GM21737 (cell line): ENCODE data around the gene GOSR1.
"Not testable (repeated sequence)": the region's sequence is repeated elsewhere in the genome, so short reads cannot be mapped to it uniquely, and the experiment has no call there.

ENCODE experiments used
- ATAC-seq: cut with Tn5 transposase; IDR thresholded peaks from one replicate; pipeline ENCODE4 v1.9.1; 2021; ENCODE audit warnings: mild to moderate bottlenecking, moderate library complexity; ENCODE audit not compliant: unreplicated experiment

Gene GOSR1

GRCh38 chr17:30503558-30503957 lies 26.4 kb downstream of the GOSR1 start:
- no peak for ATAC-seq

- ATAC-seq = no peak
These were observed 28.7 kb downstream of the GOSR1 start for GRCh38 chr17:30505868-30506417.

DNA sequence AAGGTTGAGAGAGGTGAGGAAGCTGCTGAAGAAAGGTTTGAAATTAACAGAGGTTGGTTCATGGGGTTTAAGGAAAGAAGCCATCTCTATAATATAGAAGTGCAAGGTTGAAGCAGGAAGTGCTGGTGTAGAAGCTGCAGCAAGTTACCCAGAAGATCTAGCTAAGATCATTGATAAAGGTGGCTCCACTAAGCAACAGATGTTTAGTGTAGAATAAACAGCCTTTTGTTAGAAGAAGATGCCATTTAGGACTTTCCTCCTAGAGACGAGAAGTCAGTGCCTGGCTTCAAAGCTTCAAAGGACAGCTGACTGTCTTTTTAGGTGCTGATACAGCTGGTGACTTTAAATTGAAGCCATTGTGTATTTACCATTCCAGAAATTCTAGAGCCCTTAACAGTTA lies 29.3 kb downstream of the GOSR1 start:
- no peak for ATAC-seq

DNA sequence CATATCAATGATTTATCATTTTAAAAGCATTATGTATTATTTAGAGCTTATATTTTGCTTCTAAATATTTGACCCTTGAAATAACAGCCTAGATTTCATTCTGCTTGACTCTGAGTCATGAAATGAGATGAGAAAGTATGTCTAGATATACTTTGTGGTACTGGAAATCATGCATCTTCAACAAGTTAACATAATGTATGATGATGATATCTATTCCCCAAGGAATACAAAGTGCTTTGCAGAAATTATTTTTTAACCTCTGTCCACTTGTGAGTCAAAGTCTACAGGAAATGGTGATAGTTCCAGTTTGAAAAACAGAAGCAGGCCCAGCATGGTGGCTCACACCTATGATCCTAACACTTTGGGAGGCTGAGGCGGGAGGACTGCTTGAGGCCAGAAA lies 36.1 kb downstream of the GOSR1 start:
- ATAC-seq = no peak

- ATAC-seq = no peak
These were observed 37.8 kb downstream of the GOSR1 start for GRCh38 chr17:30514895-30515596.

DNA sequence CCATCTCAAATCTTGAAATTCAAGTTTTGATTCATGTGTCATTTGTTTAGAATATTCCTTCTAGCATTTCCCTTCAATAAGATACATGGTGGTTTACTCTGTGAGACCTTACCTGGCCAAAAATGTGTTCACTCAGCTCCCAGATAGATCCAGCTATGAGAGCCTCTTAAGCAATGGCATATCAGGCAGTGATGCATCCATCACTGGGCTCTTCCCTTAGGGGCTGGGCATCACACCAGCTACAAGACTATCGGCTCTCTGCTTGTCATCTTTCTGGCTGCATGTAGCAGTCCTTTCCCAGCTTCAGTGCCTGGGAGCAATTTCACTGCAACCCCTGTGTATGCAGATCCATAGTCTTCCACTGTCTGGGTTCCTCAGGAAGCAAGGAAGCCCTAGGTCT lies 40.6 kb downstream of the GOSR1 start:
- no peak for ATAC-seq

GRCh38 chr17:30519166-30519565 lies 42.0 kb downstream of the GOSR1 start:
- no peak for ATAC-seq

- ATAC-seq = no peak
These were observed 42.5 kb downstream of the GOSR1 start for GRCh38 chr17:30519707-30520106.

GRCh38 chr17:30520436-30520835 lies 43.2 kb downstream of the GOSR1 start:
- ATAC-seq = no peak

- ATAC-seq = no peak
These were observed 43.7 kb downstream of the GOSR1 start for GRCh38 chr17:30520882-30521281.

- ATAC-seq = no peak
These were observed 44.6 kb downstream of the GOSR1 start for GRCh38 chr17:30521766-30522165.

- ATAC-seq = not testable (repeated sequence)
These were observed 46.0 kb downstream of the GOSR1 start for GRCh38 chr17:30523236-30523635.

DNA sequence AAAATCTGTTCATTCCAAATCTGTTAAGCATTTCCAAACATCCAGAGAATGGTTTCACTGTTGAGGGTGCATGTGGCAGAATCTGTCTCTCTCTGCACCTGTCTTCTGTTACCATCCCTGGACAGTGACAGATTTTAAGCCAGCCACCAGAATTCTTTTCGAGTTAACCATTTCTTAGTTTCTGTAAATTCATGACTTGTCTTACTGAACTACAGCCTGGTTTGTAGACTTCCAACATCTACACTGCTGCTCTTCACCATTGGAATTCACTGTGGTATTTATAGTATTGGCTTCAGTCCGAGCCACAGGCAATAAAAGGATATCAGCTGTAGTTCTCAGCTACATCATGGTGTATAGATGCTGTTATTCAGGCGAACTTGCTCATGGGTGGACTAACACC lies 47.6 kb downstream of the GOSR1 start:
- ATAC-seq = no peak

GRCh38 chr17:30526401-30526800 lies 49.2 kb downstream of the GOSR1 start:
- no peak for ATAC-seq

GRCh38 chr17:30528701-30529100 lies 51.5 kb downstream of the GOSR1 start:
- ATAC-seq = not testable (repeated sequence)

DNA sequence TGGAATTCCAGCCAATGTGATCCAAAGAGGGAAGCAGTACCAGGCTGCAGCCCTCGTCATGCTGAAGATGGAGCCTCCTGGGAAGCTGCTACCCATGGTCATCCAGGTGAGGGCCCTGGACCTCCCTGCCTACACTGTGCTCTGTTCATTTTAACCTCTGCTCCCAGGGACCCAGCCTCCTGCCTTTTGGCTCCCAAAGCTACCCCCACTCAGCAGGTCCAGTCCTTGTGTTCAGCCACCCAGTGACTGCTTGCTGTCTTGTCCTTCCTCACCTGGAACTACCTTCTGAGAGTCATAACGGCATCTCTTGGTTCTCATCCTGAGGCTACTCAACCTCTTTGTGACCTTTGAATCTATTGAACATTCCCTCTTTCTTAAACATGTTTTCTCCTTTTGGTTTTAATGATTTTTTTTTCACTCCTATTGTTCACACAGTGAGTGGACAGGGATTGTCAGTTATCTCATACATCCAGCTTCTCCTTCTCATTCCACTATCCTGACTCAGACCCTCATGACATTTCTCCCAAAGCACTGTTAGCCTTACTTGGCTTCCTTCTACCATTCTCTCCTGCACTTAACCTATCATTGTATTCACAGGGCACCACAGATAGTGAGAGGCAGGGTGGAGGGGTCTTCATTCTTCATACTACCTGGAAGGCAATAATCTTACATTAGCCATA lies 53.3 kb downstream of the GOSR1 start:
- no peak for ATAC-seq

GRCh38 chr17:30532871-30533270 lies 55.7 kb downstream of the GOSR1 start:
- no peak for ATAC-seq

- no peak for ATAC-seq
These were observed 57.1 kb downstream of the GOSR1 start for GRCh38 chr17:30534298-30534697.

DNA sequence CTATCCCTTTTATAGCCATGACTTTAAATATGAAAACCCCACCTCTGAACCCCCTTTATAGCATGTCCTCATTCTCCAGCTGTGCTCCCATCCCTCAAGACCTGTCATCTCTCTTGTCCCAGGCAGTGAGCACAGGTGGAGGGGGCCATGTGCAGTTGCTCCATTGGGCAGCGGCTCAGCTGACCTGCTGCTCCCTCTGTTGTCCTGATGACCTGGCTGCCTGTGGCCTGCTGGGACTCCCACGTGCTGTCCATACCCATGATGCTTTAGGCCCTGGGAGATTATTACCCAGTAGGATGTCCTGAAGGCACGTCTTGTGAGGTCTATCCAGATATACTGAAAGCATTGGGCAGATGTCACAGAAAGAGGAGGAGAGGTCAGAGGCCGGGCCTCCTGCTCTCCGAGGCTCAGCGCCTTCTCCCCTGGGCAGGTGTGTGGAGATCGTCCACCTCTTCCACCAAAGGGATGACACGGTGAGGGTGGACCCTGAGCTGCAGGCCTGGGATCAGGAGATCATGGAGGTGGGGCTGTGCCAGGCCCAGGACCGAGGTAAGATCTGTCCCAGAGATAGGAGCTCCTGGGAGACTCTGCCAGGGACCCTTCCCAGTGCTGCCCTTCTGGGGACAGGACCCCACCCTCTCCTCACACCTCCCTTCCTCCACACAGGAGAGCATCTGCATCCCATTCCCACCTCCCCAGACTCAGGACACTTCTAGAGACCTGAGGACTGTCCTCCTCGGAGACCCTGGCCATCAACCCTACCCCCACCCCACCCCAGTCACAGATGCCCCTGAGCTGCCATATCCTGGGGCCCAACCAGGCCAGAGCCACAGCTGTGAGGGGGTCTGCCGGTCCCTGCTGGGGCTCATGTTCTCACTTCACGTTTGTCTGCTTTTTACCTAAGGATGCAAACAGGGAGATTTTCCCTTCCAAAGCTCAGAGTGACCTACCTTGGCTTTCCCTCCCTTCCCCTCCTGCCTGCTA lies 58.0 kb downstream of the GOSR1 start:
- ATAC-seq = no peak

DNA sequence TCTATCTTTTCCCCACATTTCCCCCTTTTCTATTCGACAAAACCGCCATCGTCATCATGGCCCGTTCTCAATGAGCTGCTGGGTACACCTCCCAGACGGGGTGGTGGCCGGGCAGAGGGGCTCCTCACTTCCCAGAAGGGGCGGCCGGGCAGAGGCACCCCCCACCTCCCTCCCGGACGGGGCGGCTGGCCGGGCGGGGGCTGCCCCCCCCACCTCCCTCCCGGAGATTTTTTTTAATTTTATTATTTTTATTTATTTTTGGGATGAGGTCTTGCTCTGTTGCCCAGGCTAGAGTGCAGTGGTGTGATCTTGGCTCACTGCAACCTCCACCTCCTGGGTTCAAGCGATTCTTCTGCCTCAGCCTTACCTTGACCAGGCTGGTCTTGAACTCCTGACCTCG lies 59.6 kb downstream of the GOSR1 start:
- not testable (repeated sequence) for ATAC-seq

DNA sequence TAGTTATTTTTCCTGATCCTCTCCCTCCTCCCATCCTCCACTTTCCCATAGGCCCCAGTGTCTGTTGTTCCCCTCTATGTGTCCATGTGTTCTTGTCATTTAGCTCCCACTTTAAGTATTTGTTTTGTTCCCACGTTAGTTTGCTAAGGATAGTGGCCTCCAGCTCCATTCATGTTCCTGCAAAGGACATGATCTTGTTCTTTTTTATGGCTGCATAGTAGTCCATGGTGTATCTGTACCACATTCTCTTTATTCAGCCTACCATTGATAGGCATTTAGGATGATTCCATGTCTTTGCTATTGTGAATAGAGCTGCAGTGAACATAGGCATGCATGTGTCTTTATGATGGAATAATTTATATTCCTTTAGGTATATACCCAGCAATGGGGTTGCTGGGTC lies 60.5 kb downstream of the GOSR1 start:
- ATAC-seq = not testable (repeated sequence)
